GM19452 (cell line): ENCODE measurements around the gene LDLRAD4.

Source experiments
- ATAC-seq: cut with Tn5 transposase; IDR thresholded peaks from one replicate; pipeline ENCODE4 v1.9.1; 2021; ENCODE audit not compliant: unreplicated experiment

Gene LDLRAD4

DNA sequence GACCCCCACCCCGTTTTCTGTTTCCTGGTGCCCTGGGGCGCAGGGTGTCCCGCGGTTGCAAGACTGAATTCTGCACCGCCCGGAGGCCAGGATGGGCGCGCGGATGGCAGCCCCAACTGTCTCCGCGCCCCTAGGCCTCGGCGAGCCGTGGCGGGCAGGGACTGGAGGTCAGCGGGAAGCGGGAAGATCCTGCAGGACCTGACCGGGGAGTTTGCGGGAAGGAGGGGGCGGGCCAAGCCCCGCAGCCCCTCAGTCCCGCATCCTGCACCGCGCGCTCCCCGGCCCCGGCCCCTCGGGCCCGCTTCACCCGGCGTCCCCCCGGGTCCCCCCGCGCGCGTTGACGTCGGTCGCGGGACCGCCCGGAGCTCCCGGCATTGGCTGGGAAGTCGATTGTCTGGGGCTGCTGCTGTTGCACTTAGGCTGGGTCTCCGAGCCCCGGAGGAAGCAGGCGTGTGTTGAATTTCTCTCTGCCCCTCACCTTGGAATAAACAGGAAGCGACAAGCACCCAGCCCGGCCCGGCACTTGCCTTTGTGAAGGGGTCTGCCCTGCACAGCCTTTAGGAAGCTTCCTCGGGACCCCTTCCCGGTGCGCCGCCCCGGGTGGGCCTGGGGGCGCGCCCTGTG lies at the start of gene LDLRAD4:
TSS of gene LDLRAD4 (plus strand) at position 393 of the 624 bp plus-strand sequence.
- ATAC-seq = no peak

DNA sequence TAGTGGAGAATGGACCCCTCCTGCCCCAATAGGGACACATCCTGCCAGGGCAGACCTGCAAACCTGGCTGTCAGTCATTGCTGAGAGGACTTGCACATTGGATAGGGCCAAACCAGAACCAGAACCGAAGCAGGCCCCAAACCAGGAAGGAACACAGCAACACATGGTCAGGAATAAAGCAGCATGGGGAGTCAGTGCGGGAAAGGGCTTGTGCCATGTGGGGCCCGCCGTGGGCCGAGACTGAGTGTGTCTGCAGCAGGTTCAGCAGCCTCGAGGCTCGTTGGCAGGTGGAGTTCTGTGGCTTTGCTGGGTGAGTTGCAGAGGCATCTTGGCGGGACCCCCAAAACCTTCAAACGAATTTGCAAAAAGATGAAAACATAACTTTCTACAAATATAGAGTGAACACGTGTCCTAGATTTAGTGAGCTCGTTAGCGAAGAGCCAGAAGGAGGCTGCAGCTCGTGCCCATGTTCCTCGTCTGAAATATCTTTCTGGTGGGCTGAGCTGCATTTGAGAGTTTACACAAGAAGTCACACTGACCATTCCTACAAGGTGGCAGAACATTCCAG lies 44.9 kb upstream of the LDLRAD4 start:
- ATAC-seq = no peak

DNA sequence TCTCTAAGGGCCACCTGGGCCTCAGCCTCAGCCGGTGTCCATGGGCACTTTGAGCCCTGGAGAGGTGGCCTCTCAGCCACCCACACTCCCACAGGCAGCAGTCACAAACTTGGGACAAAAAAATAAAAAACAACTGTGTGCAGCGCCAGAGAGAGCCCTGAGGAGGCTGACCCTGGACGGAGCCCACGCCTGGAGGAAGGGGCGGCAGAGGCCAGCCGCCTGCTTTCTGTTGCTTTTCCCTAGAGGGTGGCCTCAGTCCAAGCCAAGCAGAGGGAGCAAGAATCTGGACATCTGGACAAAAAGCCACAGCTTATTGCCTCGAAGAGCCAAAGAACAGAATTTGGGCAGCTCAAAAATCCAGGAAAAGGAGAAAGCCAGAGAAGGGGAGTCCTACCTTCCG lies 43.3 kb upstream of the LDLRAD4 start:
- ATAC-seq = no peak

DNA sequence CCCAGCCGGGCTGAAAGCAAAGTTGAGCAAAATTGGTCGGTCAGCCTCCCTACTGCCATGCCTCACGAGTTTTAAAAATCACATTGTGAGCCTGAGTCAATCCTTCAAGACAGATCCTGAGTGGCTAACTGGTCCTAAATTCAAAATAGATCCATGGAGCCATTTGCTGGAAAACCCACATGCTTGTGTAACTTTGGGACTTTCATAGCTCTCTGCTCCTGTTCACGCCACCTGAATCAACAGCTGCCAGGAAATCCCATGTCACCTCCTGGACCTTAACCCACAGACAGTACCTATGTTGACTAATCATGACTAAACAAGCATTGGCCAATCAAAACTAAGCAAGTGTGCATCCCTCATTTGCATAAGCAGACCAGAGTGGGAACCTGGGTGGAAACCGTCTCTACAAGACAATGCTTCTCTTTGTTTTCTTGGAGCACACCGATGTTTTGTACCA lies 42.8 kb upstream of the LDLRAD4 start:
- ATAC-seq = no peak

DNA sequence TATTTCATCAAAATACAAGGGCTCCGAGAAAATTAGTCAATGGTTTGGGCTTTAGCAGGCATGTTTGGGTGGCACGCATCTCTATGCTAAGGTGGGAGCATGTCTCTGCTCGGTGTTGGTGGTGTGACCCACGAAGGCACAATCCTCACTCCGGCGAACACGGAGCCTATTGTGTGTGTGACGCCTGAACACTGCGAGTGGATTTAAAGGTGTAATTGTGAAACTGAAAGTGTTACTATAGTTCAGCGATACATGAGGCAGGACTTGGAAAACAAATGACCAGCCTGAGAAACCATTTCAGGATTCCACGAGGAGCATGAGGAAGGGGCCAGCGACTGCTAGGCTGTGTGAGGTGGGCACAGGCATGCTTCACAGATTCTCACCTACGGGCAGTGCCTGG lies 41.7 kb upstream of the LDLRAD4 start:
- ATAC-seq = no peak

DNA sequence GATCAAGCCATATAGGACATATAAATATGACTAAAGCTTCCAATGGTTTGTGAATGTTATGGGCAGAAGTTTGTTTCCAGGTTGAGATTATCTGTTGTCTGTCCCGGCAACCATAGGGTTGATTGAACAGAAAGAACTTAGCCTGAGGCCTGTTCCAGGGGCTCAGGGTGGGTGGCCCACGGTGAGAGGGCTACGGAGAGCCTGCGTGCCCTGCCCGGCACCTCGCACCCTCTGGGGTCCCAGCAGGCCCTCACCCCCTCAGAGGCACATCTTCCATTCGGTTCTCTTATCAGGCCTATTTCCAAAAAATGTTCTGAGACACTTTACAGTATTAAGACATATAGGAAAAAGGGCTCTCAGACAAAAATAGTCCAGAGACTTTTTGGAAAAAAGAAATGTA lies 40.4 kb upstream of the LDLRAD4 start:
- ATAC-seq = no peak

DNA sequence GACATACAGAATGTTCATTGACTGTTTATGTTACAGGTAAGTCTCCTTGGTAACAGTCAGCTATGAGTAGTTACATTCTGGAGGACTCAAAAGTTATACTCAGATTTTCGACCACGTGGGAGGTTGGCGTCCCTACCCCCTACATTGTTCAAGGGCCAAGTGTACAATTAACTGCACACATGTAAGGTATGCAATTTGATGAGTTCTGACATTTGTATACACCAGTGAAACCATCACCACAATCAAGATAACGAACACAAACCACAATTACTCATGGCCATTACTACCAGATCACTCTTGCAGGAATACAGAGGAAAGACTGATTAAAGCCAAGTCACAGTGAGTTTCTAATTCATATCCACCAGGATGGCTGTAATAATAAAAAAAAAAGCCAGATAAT lies 39.6 kb upstream of the LDLRAD4 start:
- no peak for ATAC-seq

DNA sequence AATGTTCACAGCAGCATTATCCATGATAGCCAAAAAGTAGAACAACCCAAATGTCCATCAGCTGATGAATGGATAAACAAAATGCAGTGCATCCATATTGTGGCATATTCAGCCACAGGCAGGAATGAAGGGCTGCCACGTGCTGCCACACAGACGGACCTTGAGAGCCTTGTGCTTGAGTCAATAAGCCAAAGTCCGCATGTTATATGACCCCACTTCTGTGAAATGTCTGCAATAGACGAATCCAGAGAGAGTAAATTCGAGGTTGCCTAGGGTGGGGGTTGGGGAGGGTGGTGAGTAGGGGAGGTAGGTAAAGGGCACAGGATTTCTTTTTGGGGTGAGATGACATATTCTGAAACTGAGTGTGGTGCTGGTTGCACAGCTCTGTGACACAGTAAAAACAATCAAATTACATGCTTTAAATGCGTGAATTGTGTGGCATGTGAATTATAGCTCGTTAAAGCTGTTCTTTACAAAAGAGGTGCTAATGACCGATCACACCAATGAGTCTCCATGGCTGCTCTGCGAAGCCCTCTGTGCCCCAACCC lies 38.9 kb upstream of the LDLRAD4 start:
- ATAC-seq = no peak

DNA sequence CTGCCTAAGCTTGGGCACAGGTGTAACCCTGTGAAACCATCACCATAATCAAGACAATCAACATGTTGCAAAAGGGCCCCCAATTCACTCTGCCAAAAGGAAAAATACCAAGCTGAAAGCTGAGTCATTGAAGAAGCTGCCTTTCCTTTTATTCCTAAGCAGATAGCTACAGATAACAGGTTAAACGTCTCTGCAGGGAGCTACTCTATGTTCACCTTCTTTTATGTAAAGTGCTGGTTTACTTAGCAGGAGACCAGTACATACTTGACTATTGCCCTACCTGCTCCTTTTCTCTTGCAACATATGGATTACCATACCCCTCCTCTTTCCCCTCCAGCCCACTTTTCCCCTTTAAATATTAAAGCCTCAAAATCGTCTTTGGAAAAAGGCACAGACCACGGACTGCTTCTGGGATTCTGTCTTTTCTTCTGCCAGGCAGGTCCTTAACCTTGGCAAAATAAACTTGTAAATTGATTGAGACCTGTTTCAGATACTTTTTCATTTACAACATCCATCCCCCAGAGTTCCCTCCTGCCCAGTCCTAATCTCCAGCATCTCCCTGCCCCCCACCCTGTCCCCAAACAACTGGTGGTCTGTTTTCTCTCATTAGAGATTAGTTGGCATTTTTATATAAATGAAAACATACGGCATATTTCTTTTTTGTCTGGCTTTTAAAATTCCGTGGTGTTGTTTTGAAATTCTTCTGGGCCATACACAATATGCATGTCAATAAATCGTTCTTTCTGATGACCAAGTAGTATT lies 37.8 kb upstream of the LDLRAD4 start:
- no peak for ATAC-seq

DNA sequence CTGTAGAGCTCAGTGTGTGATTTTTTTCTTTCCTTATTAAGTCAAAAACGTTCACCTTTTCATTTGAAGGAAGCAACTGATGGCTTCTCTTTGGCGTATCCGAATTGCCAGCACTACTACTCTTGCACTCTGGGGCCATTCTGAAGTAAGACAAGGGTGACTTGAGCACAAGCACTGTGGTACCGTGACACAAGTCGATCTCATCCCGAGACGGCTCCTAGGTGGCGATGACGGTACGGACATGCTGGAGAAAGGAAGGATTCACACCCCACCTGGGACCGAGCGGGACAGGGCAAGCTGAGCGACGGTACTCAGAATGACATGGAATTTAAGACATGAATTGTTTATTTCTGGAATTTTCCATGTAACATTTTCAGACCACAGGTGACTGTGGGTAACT lies 36.8 kb upstream of the LDLRAD4 start:
- ATAC-seq = no peak

DNA sequence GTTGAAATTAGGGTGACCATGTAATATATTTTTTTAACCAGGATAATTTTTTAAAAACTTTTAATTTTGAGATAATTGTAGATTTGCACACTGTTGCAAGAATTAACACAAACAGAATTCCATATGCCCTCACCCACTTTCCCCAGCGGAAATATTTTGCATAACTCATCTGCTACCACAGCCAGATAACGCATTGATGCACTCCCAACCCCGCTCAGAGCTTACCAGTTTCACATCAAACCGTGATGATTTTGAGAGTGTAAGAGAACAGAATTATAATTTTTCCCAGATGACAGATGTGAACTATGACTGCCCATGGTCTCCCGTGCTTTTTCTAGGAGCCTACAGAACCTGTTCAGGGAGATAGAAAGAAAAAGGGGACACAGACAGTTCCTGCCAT lies 35.2 kb upstream of the LDLRAD4 start:
- ATAC-seq = no peak

DNA sequence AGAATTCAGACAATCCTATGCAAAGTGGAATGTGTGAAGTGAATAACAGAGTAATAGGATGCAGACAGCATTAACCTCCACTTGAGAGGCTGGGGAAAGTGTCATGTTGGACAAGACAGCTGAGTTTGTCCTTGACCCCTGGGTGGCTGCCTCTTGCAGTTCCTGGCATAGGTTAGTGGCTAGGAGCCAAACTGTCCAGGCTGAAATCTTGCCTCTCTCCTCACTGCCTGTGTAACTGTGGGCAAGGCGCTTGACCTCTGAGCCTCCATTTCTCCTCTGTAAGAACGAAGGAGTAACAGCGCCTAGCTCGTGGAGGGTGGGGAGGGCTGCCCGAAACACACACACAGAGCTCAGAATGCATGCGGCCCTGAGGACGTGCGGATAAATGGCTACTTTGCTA lies 34.8 kb upstream of the LDLRAD4 start:
- no peak for ATAC-seq

DNA sequence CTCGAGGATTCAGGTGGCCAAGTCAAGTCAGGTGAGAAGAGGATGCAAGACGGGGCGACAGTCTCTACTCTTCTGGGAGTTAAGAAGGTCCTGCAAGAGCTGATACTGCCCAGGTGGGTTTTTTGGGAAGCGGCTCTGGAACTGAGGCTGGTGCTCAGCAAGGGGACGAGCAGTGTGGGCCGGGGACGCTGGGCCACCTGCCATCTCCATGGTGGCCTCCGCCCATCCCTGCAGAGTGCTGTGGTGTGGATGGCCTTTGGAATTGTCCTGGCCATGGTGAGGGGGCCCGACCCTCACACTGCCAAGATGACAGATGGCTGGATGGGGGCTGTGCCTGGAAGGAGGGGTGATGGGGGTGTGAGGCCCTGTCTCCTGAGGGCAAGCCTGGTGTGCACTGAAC lies 34.2 kb upstream of the LDLRAD4 start:
- no peak for ATAC-seq

DNA sequence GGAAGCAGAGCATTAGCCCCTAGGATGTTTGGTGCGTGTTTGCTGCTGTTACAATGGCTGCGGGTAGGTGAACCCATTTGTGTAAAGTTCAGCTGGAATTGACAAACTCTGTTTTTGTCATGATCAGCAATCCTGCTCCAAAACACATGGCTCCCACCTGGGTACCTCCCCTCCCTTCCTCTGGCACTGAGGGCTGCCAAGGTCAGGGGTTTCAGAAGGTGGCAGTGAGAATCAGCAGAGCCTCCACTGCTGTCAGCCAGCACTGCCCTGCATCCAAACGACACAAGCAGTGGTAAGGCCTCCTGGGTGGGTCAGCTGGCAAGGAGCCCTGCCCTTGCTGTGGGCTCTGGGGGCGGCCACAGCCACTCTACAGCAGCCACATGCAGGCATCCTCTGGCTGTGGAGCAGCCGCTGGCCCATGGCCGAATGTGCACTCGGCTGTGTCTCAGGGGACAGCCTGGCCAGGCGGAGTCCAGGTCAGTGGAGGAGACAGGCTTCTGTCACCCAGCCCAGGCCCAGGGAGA lies 32.8 kb upstream of the LDLRAD4 start:
- no peak for ATAC-seq

DNA sequence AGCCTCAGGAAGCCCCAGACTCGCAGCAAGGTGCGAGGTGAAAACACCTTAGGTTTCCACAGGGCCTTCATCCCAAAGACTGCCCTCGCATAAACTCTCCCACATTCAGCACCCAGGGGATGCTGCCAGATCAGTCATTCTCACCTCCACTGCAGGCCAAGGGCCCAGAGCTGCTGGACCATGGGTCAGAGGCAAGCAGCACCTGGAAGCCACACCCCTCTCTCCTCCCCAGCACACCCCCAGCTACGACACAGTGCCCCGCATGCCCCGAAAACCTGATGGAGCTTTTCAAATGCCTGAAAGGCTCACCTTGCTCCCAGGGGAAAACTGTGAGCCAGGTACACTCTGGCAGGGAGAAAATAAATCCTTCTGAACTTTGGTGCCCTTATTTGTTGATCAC lies 31.9 kb upstream of the LDLRAD4 start:
- no peak for ATAC-seq

DNA sequence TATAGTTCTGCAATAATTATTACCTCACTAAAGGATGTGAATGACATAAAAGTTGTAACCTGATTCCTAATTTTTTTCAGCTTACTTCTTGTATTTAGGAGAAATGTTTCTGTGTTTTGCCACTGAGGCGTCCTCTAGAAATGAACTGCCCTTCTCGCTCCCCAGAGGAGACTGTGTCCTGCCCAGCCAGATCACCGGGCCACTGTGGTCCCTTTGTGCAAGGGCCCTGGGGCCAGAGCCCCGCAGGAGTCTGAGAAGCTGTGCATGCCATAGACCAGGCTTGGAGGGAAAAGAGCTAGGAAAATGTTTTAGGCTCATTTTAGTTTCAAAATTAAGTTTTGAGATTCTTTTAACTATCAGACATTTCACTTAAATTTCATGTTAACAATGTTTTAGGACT lies 31.1 kb upstream of the LDLRAD4 start:
- no peak for ATAC-seq

DNA sequence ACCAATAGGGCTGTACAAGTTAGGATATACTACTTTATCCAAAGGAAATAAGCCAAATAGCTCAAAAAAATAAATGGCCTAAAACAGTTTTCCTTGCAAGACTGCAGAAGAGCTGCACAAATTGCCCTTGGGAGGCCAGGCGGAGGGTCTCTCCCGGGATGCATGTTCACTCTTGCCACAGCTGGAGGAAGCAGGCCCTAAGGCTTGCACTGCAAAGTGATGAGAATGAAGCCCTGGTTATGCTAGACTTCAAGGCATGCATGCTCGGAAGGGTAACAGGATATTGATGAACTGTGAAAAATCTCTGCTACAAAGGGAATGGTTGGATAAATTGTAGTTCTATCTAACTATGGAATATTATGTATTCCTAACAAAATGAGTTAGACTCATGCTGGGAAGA lies 27.5 kb upstream of the LDLRAD4 start:
- ATAC-seq = no peak

DNA sequence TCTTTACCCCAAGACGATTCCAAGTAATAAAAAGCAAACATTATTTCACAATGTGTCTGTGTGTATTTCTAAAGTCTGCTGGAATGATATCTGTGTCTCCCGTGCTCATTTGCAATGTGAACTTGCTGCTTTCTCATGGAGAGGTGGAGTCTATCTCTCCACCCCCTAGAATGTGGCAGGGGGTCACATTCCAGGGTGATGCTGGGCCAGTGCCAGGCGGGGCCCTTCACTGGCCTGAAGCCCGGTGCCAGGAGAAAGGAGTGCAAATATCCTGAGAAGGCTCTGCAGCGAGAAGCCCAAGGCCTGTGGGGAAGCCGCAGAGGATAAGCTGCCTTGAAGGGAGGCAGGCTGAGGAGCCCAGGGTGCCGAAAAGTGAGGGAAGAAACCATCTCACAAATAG lies 26.8 kb upstream of the LDLRAD4 start:
- ATAC-seq = no peak

DNA sequence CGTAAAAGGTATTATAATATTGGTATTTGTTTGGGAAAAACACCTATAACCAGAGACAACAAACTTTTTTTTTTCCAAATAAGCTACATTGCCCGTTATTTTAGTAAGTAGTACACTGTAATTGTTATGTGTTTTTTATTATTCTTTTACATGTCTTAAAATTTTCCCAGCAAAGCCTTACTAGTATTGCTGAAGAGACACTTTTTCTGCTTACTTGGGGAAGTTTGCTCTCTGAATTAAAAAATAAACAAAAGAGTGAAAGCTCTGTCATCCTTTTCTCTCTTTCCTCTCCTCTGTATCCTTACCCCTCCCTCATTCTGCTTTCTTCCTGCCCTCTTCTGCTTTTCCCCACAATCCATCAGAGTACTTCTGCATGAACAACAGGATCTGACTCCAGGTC lies 25.6 kb upstream of the LDLRAD4 start:
- no peak for ATAC-seq

DNA sequence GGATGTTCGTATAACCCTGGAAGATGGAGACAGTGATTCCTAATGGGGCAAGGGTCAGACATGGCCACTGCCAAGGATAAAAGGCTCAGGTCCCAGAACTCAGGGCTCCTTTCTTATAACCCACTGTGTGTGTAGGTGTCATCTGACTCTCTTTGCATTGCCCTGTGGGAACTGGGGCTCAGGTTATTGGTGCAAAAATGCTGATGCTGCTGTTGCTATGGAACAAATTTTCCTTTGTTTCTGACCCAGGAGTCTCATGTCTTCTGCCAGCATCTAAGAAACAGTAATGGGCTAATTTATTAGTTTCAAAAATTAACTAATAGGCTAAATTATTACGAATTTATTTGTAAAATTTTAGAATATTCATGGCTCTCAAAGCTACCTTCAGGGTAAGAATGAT lies 24.3 kb upstream of the LDLRAD4 start:
- no peak for ATAC-seq

DNA sequence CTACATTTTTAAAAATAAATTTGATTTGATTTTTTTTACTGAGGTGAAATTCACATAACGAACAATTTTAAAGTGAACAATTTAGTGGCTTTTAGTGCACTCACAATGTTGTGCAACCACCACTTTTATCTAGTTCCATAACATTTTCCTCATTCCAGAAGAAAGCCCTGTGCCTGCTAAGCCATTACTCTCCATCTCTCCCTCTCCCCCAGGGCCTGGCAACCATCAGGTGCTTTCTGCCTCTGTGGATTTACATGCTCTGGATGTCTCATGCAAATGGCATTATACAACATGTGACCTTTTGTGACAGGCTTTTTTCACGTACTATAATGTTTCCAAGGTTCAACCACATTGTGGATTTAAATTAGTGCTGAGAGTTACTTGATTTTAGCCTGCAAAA lies 19.9 kb upstream of the LDLRAD4 start:
- ATAC-seq = no peak

DNA sequence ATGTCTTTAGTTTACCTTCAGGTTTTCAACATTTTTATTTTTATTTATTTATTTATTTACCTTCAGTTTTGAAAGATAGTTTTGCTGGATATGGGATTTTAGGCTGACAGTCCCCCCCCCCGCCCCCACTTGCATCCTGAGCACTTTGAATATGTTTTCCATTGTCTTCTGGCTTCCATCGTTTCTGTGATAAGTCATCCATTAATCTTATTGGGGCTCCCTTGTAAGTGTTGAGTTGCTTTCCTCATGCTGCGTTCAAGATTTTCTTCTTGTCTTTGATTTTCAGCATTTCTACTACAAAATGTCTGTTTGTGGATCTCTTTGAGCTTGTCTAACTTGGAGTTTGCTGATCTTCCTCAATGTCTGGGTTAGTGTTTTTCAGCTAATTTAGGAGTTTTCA lies 19.4 kb upstream of the LDLRAD4 start:
- no peak for ATAC-seq
